Measurements from ENCODE around the gene GLG1. TPM values are rescaled to one million over a fixed set of nuclear protein-coding genes. Genes with fewer than 3 reads are reported as not detected.
"Not testable (repeated sequence)": the region's sequence is repeated elsewhere in the genome, so short reads cannot be mapped to it uniquely, and the experiment has no call there.

Gene GLG1
- total RNA-seq, 1 donor from 2014 or later = 102 TPM

GRCh38 chr16:74542911-74543578, 63.9 kb downstream of the GLG1 start:
- DNase-seq (ENCODE audit: low spot score) = not testable (repeated sequence)

- DNase-seq (ENCODE audit: low spot score) = not testable (repeated sequence)
These were observed 66.3 kb downstream of the GLG1 start for GRCh38 chr16:74540663-74541062.

- not testable (repeated sequence) for DNase-seq (ENCODE audit: low spot score)
These were observed 68.1 kb downstream of the GLG1 start for GRCh38 chr16:74538801-74539200.

GRCh38 chr16:74537746-74538145, 69.2 kb downstream of the GLG1 start:
- not testable (repeated sequence) for DNase-seq (ENCODE audit: low spot score)

- not testable (repeated sequence) for DNase-seq (ENCODE audit: low spot score)
These were observed 72.3 kb downstream of the GLG1 start for GRCh38 chr16:74534650-74535049.

- DNase-seq (ENCODE audit: low spot score) = no peak
These were observed 82.0 kb downstream of the GLG1 start for GRCh38 chr16:74524926-74525325.

- DNase-seq (ENCODE audit: low spot score) = no peak
These were observed 82.8 kb downstream of the GLG1 start for GRCh38 chr16:74524117-74524516.

GRCh38 chr16:74523706-74524105, 83.2 kb downstream of the GLG1 start:
- not testable (repeated sequence) for DNase-seq (ENCODE audit: low spot score)

GRCh38 chr16:74522160-74522559, 84.8 kb downstream of the GLG1 start:
- no peak for DNase-seq (ENCODE audit: low spot score)

GRCh38 chr16:74521691-74522090, 85.2 kb downstream of the GLG1 start:
- DNase-seq (ENCODE audit: low spot score) = no peak

GRCh38 chr16:74518934-74519333, 88.0 kb downstream of the GLG1 start:
- not testable (repeated sequence) for DNase-seq (ENCODE audit: low spot score)

GRCh38 chr16:74511961-74512360, 95.0 kb downstream of the GLG1 start:
- no peak for DNase-seq (ENCODE audit: low spot score)

- DNase-seq (ENCODE audit: low spot score) = no peak
These were observed 101.9 kb downstream of the GLG1 start for GRCh38 chr16:74505011-74505410.

- DNase-seq (ENCODE audit: low spot score) = no peak
These were observed 103.5 kb downstream of the GLG1 start for GRCh38 chr16:74503412-74503811.

GRCh38 chr16:74501484-74502478, 105.1 kb downstream of the GLG1 start:
- DNase-seq (ENCODE audit: low spot score) = no peak

GRCh38 chr16:74500907-74501306, 106.0 kb downstream of the GLG1 start:
- no peak for DNase-seq (ENCODE audit: low spot score)

- DNase-seq (ENCODE audit: low spot score) = no peak
These were observed 107.8 kb downstream of the GLG1 start for GRCh38 chr16:74499114-74499513.

GRCh38 chr16:74497761-74498160, 109.2 kb downstream of the GLG1 start:
- DNase-seq (ENCODE audit: low spot score) = no peak

GRCh38 chr16:74496054-74496453, 110.9 kb downstream of the GLG1 start:
- DNase-seq (ENCODE audit: low spot score) = no peak

- no peak for DNase-seq (ENCODE audit: low spot score)
These were observed 113.9 kb downstream of the GLG1 start for GRCh38 chr16:74492976-74493375.

GRCh38 chr16:74487634-74488495, 119.0 kb downstream of the GLG1 start:
- DNase-seq (ENCODE audit: low spot score) = no peak
